Erythroblast (primary cell): Measurements from ENCODE around the gene GBE1.

ENCODE experiments used
- GATA1 ChIP-seq: IDR thresholded peaks from 2 replicates; pipeline ENCODE4 v1.6.1; 2011; ENCODE audit warnings: low read depth, mild to moderate bottlenecking, control low read depth, low read length, moderate library complexity
- POLR2A ChIP-seq: IDR thresholded peaks from 2 replicates; pipeline ENCODE4 v1.6.1; 2011; ENCODE audit warnings: mild to moderate bottlenecking, low read length

GRCh38 chr3:81468391-81468790 lies 293.1 kb downstream of the GBE1 start:
- TF ChIP-seq POLR2A (no peak), GATA1 (no peak)
